NCI-H2227 (cell line): Measurements from ENCODE around the gene KLHL12.
"Not testable (repeated sequence)": the region's sequence is repeated elsewhere in the genome, so short reads cannot be mapped to it uniquely, and the experiment has no call there.

Source experiments
- DNase-seq: peaks from one replicate; lab custom pipeline; 2025; ENCODE audit not compliant: unreplicated experiment; lab: John Stamatoyannopoulos, UW

The KLHL12 gene

DNA sequence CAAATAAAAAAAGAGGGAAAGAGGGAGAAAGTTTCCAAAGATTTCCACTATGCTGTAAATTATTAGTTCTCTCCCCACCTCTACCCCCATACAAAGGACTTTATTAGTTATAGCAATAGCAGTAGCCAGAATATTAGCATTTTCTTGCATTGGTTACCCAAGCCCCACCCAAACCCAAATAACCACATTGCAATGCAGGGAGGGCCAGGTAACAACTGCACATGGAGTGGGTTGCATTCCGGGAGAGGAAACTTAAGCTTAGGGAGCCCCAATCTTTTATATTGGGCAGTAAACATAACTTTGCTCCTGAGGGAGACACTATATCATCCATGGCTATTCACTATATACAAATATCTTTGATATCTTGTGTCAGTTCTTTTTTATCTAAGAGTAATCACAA is 25.1 kb upstream of the KLHL12 start:
- DNase-seq: no peak

DNA sequence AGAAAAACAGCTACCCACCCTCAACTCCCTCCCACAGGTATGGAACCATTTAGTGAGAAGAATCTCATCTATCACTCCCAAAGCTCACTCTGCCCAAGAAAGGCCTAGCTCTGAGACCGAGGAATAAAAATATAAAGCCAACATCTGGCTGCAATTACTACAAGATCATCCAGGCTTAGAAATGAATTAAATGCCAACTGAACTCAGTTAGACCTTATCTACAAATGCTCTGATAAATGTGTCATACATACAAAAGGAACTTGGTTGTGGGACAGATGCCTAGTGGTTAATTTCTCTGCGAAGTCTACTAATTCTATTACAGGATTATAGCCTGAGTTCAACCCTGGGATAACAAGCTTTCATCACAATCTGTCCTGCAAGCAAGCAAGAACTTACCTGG is 24.4 kb upstream of the KLHL12 start:
- no peak for DNase-seq

DNA sequence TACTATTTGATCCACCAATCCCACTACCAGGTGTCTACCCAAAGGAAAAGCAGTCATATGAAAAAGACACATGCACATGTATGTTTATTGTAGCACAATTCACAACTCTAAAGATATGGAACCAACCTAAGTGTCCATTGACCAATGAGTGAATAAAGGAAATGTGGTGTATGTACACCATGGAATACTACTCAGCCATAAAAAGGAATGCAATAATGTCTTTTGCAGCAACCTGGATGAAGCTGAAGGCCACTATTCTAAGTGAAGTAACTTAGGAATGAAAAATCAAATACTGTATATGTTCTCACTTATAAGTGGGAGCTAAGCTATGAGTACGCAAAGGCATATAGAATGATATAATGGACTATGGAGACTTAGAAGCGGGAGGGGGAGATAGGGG is 18.4 kb upstream of the KLHL12 start:
- DNase-seq: no peak

GRCh38 chr1:202944438-202944921 is 17.4 kb upstream of the KLHL12 start:
- no peak for DNase-seq

GRCh38 chr1:202942426-202942825 is 15.4 kb upstream of the KLHL12 start:
- no peak for DNase-seq

DNA sequence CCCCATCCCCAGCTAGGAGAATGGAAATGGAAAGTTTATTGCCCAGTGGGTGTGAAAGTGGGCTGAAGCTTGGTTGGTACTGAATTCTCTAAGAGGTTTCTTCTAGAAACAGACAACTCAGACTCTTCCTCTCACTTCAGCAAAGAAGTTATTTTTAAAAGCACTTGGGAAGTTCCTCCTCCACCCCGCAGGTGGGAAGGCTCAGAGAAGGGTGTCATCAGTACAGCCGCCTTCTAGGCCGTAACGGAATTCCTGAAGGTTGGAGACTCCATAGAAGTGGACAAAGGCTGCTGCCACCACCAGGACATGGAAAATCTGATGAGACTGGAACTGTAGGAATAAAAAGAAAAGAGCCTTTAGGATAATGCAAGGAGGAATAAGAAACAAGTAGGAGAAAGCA is 14.3 kb upstream of the KLHL12 start:
- no peak for DNase-seq

GRCh38 chr1:202940561-202940960 is 13.5 kb upstream of the KLHL12 start:
- DNase-seq: no peak

DNA sequence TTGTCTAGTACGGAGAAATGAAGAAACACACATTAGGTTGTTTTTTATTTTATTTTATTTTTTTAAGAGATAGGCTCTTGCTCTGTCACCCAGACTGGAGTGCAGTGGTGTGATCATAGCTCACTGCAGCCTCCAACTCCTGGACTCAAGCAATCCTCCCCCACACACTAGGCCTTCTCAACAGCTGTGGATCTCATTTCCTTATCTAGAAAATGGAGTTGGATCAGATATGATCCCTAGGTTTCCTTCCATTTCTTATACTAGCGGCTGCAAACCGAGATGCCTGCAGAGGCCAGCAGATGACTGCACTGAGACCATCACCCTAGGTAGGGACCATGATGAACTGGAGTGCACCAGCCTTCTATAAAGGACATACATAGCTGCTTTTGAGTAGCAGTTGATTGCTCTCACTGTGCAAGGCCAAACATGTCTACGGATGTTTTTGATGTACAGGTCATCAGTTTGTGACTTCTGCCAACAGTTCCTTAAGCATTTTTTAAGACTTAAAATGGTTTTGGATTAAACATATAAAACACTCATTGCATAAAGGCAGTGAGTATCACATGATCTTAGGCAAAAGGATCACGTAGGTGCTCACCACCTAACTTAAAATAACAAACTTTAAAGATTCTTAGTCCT is 11.4 kb upstream of the KLHL12 start:
- DNase-seq: no peak

- DNase-seq: not testable (repeated sequence)
Measured at GRCh38 chr1:202936409-202936808, 9.4 kb upstream of the KLHL12 start.

- DNase-seq: no peak
Measured at GRCh38 chr1:202935844-202936243, 8.8 kb upstream of the KLHL12 start.

GRCh38 chr1:202934755-202935154 is 7.7 kb upstream of the KLHL12 start:
- DNase-seq: no peak

GRCh38 chr1:202932476-202932875 is 5.4 kb upstream of the KLHL12 start:
- DNase-seq: no peak

GRCh38 chr1:202923533-202923932 is 3.5 kb downstream of the KLHL12 start:
- no peak for DNase-seq

DNA sequence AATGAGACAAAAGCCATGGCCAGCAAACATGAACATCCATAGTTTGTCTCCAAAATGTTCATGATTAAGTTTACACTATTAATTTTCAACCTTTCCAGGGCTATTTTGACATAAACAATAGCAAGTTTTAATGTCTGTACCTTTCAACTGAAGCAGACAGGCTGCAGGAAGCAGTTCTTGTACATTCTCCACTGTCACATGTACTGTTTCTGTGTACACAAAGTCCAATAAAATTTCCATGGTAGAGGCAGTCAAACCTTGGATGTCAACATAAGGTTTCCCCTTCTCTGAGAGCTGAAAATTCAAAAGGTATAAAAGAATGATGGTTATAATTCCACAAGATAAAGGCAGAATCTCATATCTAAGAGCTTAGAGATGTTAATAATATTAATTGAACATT is 7.4 kb downstream of the KLHL12 start:
- no peak for DNase-seq

- DNase-seq: no peak
Measured at GRCh38 chr1:202915146-202915545, 11.9 kb downstream of the KLHL12 start.

DNA sequence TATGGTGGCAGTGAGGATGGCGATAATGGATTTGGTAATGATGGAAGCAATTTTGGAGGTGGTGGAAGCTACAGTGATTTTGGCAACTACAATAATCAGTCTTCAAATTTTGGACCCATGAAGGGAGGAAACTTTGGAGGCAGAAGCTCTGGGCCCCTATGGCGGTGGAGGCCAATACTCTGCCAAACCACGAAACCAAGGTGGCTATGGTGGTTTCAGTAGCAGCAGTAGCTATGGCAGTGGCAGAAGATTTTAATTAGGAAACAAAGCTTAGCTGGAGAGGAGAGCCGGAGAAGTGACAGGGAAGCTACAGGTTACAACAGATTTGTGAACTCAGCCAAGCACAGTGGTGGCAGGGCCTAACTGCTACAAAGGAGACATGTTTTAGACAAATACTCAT is 14.6 kb downstream of the KLHL12 start:
- DNase-seq: not testable (repeated sequence)

DNA sequence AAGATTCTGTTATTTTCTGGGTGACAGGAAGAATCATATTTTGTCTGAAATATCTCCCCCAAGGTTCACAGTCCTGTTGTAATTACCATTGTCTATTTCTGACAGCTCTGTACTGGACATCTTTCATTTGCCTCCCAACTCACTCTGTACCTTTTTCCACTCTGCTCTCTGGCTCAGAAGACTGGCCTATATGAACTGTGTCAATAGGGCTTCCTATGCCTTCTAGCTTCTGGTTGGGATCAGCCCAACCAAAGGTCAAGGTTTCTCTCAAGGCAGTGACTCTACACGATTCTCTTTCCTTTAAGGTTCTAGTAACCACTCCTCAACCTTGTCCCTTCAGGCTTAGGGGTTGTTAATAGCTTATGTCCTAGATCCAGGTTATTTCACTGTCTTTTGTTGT is 17.5 kb downstream of the KLHL12 start:
- DNase-seq: no peak

DNA sequence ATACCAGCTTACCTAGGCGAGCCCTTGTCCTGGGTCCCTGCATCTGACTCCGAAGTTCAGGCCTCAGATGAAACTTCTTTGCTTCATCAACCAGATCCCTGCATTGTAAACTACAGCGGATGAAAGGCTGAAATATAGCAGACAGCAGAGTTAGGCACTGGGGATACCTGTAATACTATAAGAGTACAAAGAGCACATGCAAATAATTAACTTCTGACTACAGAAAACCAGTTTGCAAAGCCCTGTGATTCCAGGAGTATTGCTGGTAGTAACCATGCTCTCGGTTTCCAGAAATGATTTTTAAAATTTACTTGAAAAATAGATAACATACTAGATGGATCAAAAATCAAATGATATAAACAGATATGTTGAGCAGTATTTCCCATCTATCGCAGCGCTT is 18.0 kb downstream of the KLHL12 start:
- DNase-seq: no peak

GRCh38 chr1:202905331-202905730 is 21.7 kb downstream of the KLHL12 start:
- DNase-seq: no peak

GRCh38 chr1:202903808-202904207 is 23.2 kb downstream of the KLHL12 start:
- not testable (repeated sequence) for DNase-seq

DNA sequence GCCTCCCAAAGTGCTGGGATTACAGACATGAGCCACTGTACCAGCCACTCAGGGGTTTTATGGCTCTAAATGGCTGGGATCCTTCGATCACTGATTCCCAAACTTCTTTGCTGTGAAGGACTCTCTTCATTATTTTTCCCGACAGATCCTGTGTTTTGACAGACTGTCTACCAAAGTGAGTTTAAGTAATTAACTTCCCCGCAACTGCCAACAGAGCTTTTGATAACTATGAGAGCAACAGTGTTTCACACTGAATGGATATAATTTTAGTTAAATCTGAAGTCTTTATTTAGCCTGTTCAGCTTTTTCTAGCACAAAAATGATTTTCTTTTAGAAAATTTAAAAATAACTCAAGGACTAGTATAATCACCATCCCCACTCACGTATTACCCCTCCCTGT is 25.5 kb downstream of the KLHL12 start:
- DNase-seq: no peak

- no peak for DNase-seq
Measured at GRCh38 chr1:202892501-202892900, 34.5 kb downstream of the KLHL12 start.

DNA sequence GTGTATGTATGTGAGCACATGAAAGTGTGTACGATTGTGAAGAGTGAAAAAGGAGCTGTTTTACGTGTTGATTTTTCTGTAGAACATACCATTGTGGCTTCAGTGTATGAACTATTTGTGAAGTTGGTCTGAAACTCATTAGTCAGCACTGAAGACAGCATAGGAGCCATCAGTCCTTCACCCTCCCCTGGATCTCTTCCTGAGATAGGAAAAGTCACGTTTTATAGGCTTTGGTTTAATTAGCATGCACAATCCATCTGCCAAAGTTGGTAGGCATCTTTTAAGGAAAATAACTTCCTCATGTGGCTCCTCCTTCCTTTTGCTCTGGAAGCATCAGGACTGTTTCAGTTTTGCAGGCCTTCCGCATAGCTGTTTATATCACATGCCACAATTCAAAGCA is 36.6 kb downstream of the KLHL12 start:
- no peak for DNase-seq
